Keratinocyte (primary cell): Measurements from ENCODE around the gene POLR3K. TPM values are rescaled to one million over a fixed set of nuclear protein-coding genes. Genes with fewer than 3 reads are reported as not detected.
"Not testable (repeated sequence)": the region's sequence is repeated elsewhere in the genome, so short reads cannot be mapped to it uniquely, and the experiment has no call there.

Experiments
- DNase-seq: peaks from one replicate; pipeline ENCODE4 v3.0.0-alpha.2; 2011; ENCODE audit warnings: low read depth, missing footprints, low spot score
- FAIRE-seq: peaks from 2 replicates; lab custom pipeline; 2011; peaks lifted over from hg19 to GRCh38; lab: Jason Lieb, UNC
- H2AFZ ChIP-seq: 2 replicates; pipeline ENCODE4 v1.6.0; 2012; ENCODE audit warnings: low read length, control low read depth, inconsistent platforms; ENCODE audit not compliant: control insufficient read depth
- H3K27ac ChIP-seq: 2 replicates; pipeline ENCODE4 v1.5.1; 2011; ENCODE audit warnings: low read length; ENCODE audit not compliant: control insufficient read depth, insufficient read depth
- H3K27me3 ChIP-seq: 3 replicates; pipeline ENCODE4 v1.6.0; 2011; ENCODE audit warnings: low read length; ENCODE audit not compliant: control insufficient read depth, insufficient read depth; ENCODE audit errors: extremely low read depth
- H3K36me3 ChIP-seq, 2 experiments: 2 replicates in 1 of 2; 3 replicates in 1 of 2; pipeline ENCODE4 v1.5.1; 2011; ENCODE audit warnings: low read length in 2 of 2, mild to moderate bottlenecking in 1 of 2; ENCODE audit not compliant: control insufficient read depth in 2 of 2, insufficient read depth in 2 of 2; ENCODE audit errors: extremely low read depth in 1 of 2
- H3K4me1 ChIP-seq: 3 replicates; pipeline ENCODE4 v1.5.1; 2011; ENCODE audit warnings: low read length; ENCODE audit not compliant: control insufficient read depth, insufficient read depth; ENCODE audit errors: extremely low read depth
- H3K4me2 ChIP-seq: 3 replicates; pipeline ENCODE4 v1.6.0; 2011; ENCODE audit warnings: low read depth, low read length; ENCODE audit not compliant: control insufficient read depth, insufficient read depth; ENCODE audit errors: extremely low read depth
- H3K4me3 ChIP-seq, 3 experiments: fragments of 200-600 bp in 1 of 3; sonication (generic) in 1 of 3; 2 replicates in 2 of 3; 3 replicates in 1 of 3; pipeline ENCODE4 v1.5.1; 2011 to 2016; ENCODE audit warnings: low read length in 3 of 3, mild to moderate bottlenecking in 3 of 3, control low read depth in 2 of 3, inconsistent platforms in 1 of 3, low read depth in 1 of 3, mixed read lengths in 1 of 3, mixed run types in 1 of 3, moderate library complexity in 1 of 3; ENCODE audit not compliant: control insufficient read depth in 2 of 3, insufficient read depth in 2 of 3; ENCODE audit errors: extremely low read depth in 1 of 3
- H3K79me2 ChIP-seq: 2 replicates; pipeline ENCODE4 v1.6.0; 2012; ENCODE audit warnings: low read length; ENCODE audit not compliant: control insufficient read depth, insufficient read depth
- H3K9ac ChIP-seq: 3 replicates; pipeline ENCODE4 v1.6.0; 2011; ENCODE audit warnings: low read length; ENCODE audit not compliant: control insufficient read depth, insufficient read depth; ENCODE audit errors: extremely low read depth
- H3K9me1 ChIP-seq: 3 replicates; pipeline ENCODE4 v1.6.0; 2011; ENCODE audit warnings: low read length; ENCODE audit not compliant: control insufficient read depth, insufficient read depth; ENCODE audit errors: extremely low read depth
- H3K9me3 ChIP-seq: 2 replicates; pipeline ENCODE4 v1.5.1; 2012; ENCODE audit warnings: low read depth, low read length; ENCODE audit not compliant: control insufficient read depth
- H4K20me1 ChIP-seq: 3 replicates; pipeline ENCODE4 v1.6.0; 2011; ENCODE audit warnings: low read length; ENCODE audit not compliant: control insufficient read depth, insufficient read depth; ENCODE audit errors: extremely low read depth
- CTCF ChIP-seq, 3 experiments: IDR thresholded peaks in 1 of 3; conservative IDR thresholded peaks in 1 of 3; optimal IDR thresholded peaks in 1 of 3; 2 replicates in 2 of 3; 3 replicates in 1 of 3; pipeline versions ENCODE3 to v1.5.1; 2011; ENCODE audit warnings: low read length in 3 of 3, mild to moderate bottlenecking in 3 of 3, moderate library complexity in 2 of 3, control low read depth in 1 of 3, inconsistent platforms in 1 of 3; ENCODE audit not compliant: insufficient read depth in 2 of 3; ENCODE audit errors: extremely low read depth in 1 of 3
- EZH2 ChIP-seq: IDR thresholded peaks from one replicate; pipeline ENCODE4 v1.6.1; 2012; ENCODE audit warnings: inconsistent platforms, mild to moderate bottlenecking, low read length, moderate library complexity
- dilution Hi-C: fragments of 300-500 bp; cut with MboI; formaldehyde crosslinking; loops from one replicate; pipeline ENCODE4 v1.7.0; 2020; ENCODE audit warnings: low sequenced_read_pairs; ENCODE audit not compliant: extremely low pct_ligation_motif_present
- polyA plus RNA-seq, 5 experiments: library from polyadenylated mRNA; depleted of rRNA in 3 of 5; stranded (reverse) in 3 of 5; stranded (forward) in 1 of 5; unstranded in 1 of 5; fragments of >200 nt; gene quantifications; 1 replicate in 1 of 5; 2 replicates in 3 of 5; 3 replicates in 1 of 5; pipeline versions ENCODE4 v1.2.1 to v1.2.3, GENCODE V29; 2011 to 2012; ENCODE audit warnings: missing spikeins in 2 of 5, low read depth in 1 of 5, low replicate concordance in 1 of 5

POLR3K gene
- polyA plus RNA-seq, 1 donor (not counting 4 experiments of a cell fraction or from before 2014, with no cell fraction given) = 23.2 TPM

GRCh38 chr16:34648-34987 is 18.8 kb downstream of the POLR3K start:
- no peaks in the 10 kb centered on the region for H3K9me1 ChIP-seq
- no peaks in the 10 kb centered on the region for H4K20me1 ChIP-seq
- no peak overlapping the region for H3K9ac ChIP-seq
- H3K36me3 ChIP-seq = peaks cover 2 to 5% of the 10 kb centered on the region in 2 experiments
- H3K9me3 ChIP-seq = no peaks in the 10 kb centered on the region
- dilution Hi-C loops = no loop called here
- no peak overlapping the region for H2AFZ ChIP-seq
- H3K4me3 ChIP-seq = no peak overlapping the region
- DNase-seq (no peak), FAIRE-seq (no peak)
- TF ChIP-seq EZH2 = no peak
- TF ChIP-seq CTCF (optimal IDR thresholded peaks at IDR 0.05 in 1 of 3, IDR thresholded peaks at IDR 0.05 in 1 of 3, conservative IDR thresholded peaks at IDR 0.05 in 1 of 3; ENCODE audit: extremely low read depth in 1 of 3, insufficient read depth in 2 of 3, low read length in 3 of 3) = no peak
- no peak overlapping the region for H3K27ac ChIP-seq
- H3K27me3 ChIP-seq = no peaks in the 10 kb centered on the region
- no peak overlapping the region for H3K4me2 ChIP-seq
- H3K4me1 ChIP-seq = peaks cover 3% of the 10 kb centered on the region
- no peaks in the 10 kb centered on the region for H3K79me2 ChIP-seq

GRCh38 chr16:33877-34647 is 19.3 kb downstream of the POLR3K start:
- no peak overlapping the region for H3K27ac ChIP-seq
- no peak overlapping the region for H3K4me3 ChIP-seq
- H3K4me1 ChIP-seq = peaks cover 3% of the 10 kb centered on the region
- no peaks in the 10 kb centered on the region for H3K9me3 ChIP-seq
- no peaks in the 10 kb centered on the region for H3K9me1 ChIP-seq
- no peak overlapping the region for H3K9ac ChIP-seq
- no peak overlapping the region for H2AFZ ChIP-seq
- FAIRE-seq (no peak), DNase-seq (no peak)
- no peaks in the 10 kb centered on the region for H4K20me1 ChIP-seq
- TF ChIP-seq CTCF (optimal IDR thresholded peaks at IDR 0.05 in 1 of 3, IDR thresholded peaks at IDR 0.05 in 1 of 3, conservative IDR thresholded peaks at IDR 0.05 in 1 of 3; ENCODE audit: extremely low read depth in 1 of 3, insufficient read depth in 2 of 3, low read length in 3 of 3) (no peak), EZH2 (no peak)
- dilution Hi-C loops = no loop called here
- H3K4me2 ChIP-seq = no peak overlapping the region
- peaks cover 1 to 5% of the 10 kb centered on the region in 2 experiments for H3K36me3 ChIP-seq
- no peaks in the 10 kb centered on the region for H3K27me3 ChIP-seq
- no peaks in the 10 kb centered on the region for H3K79me2 ChIP-seq

GRCh38 chr16:33154-33876 is 20.1 kb downstream of the POLR3K start:
- H2AFZ ChIP-seq, H3K4me1 ChIP-seq, H3K27ac ChIP-seq, H3K4me2 ChIP-seq, dilution Hi-C loops, H3K4me3 ChIP-seq, H3K27me3 ChIP-seq, H4K20me1 ChIP-seq, H3K9me1 ChIP-seq, H3K9me3 ChIP-seq, FAIRE-seq, DNase-seq, H3K36me3 ChIP-seq, H3K79me2 ChIP-seq, H3K9ac ChIP-seq: not testable (repeated sequence)
